ENCODE data around the gene LAMTOR1. TPM values are rescaled to one million over a fixed set of nuclear protein-coding genes. Genes with fewer than 3 reads are reported as not detected.
"Not testable (repeated sequence)": the region's sequence is repeated elsewhere in the genome, so short reads cannot be mapped to it uniquely, and the experiment has no call there.

LAMTOR1 gene
- 51.2 and 76.8 TPM in 2 replicates for total RNA-seq (2014; rRNA removed; shearing (Covaris generic))

GRCh38 chr11:72102946-72103753 lies at the start of gene LAMTOR1:
Gene LAMTOR1, minus strand, starts transcription at chr11:72103297. Its CDS starts 73 bp downstream, at chr11:72103224.
- H3K27ac ChIP-seq, result peak within 1 kb of the TSS; percentile 91
- no peaks in the 10 kb centered on the region for H3K27me3 ChIP-seq (replicated peaks)
- peaks cover 14% of the 10 kb centered on the region for H3K4me1 ChIP-seq (replicated peaks)
- peak; percentile 83 to 97 for DNase-seq (ENCODE audit: low read depth in 1 of 2, low spot score in 2 of 2)
- no peaks in the 10 kb centered on the region for H3K9me3 ChIP-seq (replicated peaks)
- peak within 1 kb of the TSS; percentile 89 for H3K4me3 ChIP-seq
- peaks cover 17% of the 10 kb centered on the region for H3K36me3 ChIP-seq

- H3K4me1 ChIP-seq (replicated peaks), result no peaks in the 10 kb centered on the region
- DNase-seq (ENCODE audit: low read depth in 1 of 2, low spot score in 2 of 2), result no peak
- H3K4me3 ChIP-seq, result no peak overlapping the region
Observed at GRCh38 chr11:72150882-72151281, 47.8 kb upstream of the LAMTOR1 start.

GRCh38 chr11:72146625-72147024 lies 43.5 kb upstream of the LAMTOR1 start:
- H3K4me1 ChIP-seq (replicated peaks), result peaks cover 18% of the 10 kb centered on the region
- no peaks in the 10 kb centered on the region for H3K36me3 ChIP-seq
- DNase-seq (ENCODE audit: low read depth in 1 of 2, low spot score in 2 of 2), result no peak
- H3K27ac ChIP-seq, result no peak overlapping the region
- H3K4me3 ChIP-seq, result no peak overlapping the region
- H3K9me3 ChIP-seq (replicated peaks), result no peaks in the 10 kb centered on the region
- H3K27me3 ChIP-seq (replicated peaks), result no peaks in the 10 kb centered on the region

More at GRCh38 chr11:72150882-72151281, 47.8 kb upstream of the LAMTOR1 start:
- Histone ChIP-seq H3K27ac (no peak overlapping the region), H3K36me3 (no peaks in the 10 kb centered on the region), H3K9me3 (replicated peaks) (no peaks in the 10 kb centered on the region), H3K27me3 (replicated peaks) (no peaks in the 10 kb centered on the region)

- no peaks in the 10 kb centered on the region for H3K9me3 ChIP-seq (replicated peaks)
- peaks cover 30% of the 10 kb centered on the region for H3K4me1 ChIP-seq (replicated peaks)
- DNase-seq (ENCODE audit: low read depth in 1 of 2, low spot score in 2 of 2), result peak; percentile 43 to 50
- no peaks in the 10 kb centered on the region for H3K27me3 ChIP-seq (replicated peaks)
- no peaks in the 10 kb centered on the region for H3K36me3 ChIP-seq
- H3K4me3 ChIP-seq, result no peak overlapping the region
- H3K27ac ChIP-seq, result peak overlapping the region; percentile 76
Observed at GRCh38 chr11:72144807-72145565, 41.9 kb upstream of the LAMTOR1 start.

GRCh38 chr11:72142543-72142942 lies 39.4 kb upstream of the LAMTOR1 start:
- H3K4me1 ChIP-seq (replicated peaks), result peaks cover 32% of the 10 kb centered on the region
- not testable (repeated sequence) for H3K27ac ChIP-seq; H3K9me3 ChIP-seq (replicated peaks); H3K36me3 ChIP-seq; H3K4me3 ChIP-seq; H3K27me3 ChIP-seq (replicated peaks); DNase-seq (ENCODE audit: low read depth in 1 of 2, low spot score in 2 of 2)

GRCh38 chr11:72142086-72142485 lies 39.0 kb upstream of the LAMTOR1 start:
- not testable (repeated sequence) for H3K36me3 ChIP-seq; H3K9me3 ChIP-seq (replicated peaks); DNase-seq (ENCODE audit: low read depth in 1 of 2, low spot score in 2 of 2); H3K27me3 ChIP-seq (replicated peaks); H3K4me3 ChIP-seq; H3K27ac ChIP-seq
- peaks cover 32% of the 10 kb centered on the region for H3K4me1 ChIP-seq (replicated peaks)

GRCh38 chr11:72141066-72141465 lies 38.0 kb upstream of the LAMTOR1 start:
- peak overlapping the region; percentile 49 for H3K27ac ChIP-seq
- H3K4me3 ChIP-seq, result no peak overlapping the region

GRCh38 chr11:72140661-72141060 lies 37.6 kb upstream of the LAMTOR1 start:
- Histone ChIP-seq H3K4me1 (replicated peaks) (peaks cover 32% of the 10 kb centered on the region), H3K9me3 (replicated peaks) (no peaks in the 10 kb centered on the region), H3K36me3 (no peaks in the 10 kb centered on the region), H3K4me3 (no peak overlapping the region), H3K27me3 (replicated peaks) (no peaks in the 10 kb centered on the region), H3K27ac (peak overlapping the region; percentile 50)
- no peak for DNase-seq (ENCODE audit: low read depth in 1 of 2, low spot score in 2 of 2)

More at GRCh38 chr11:72141066-72141465, 38.0 kb upstream of the LAMTOR1 start:
- H3K9me3 ChIP-seq (replicated peaks), result no peaks in the 10 kb centered on the region
- peak; percentile 58 for DNase-seq (ENCODE audit: low read depth in 1 of 2, low spot score in 2 of 2)
- H3K36me3 ChIP-seq, result no peaks in the 10 kb centered on the region
- no peaks in the 10 kb centered on the region for H3K27me3 ChIP-seq (replicated peaks)
- H3K4me1 ChIP-seq (replicated peaks), result peaks cover 32% of the 10 kb centered on the region

- no peaks in the 10 kb centered on the region for H3K9me3 ChIP-seq (replicated peaks)
- H3K4me1 ChIP-seq (replicated peaks), result peaks cover 23% of the 10 kb centered on the region
- no peak overlapping the region for H3K27ac ChIP-seq
- DNase-seq (ENCODE audit: low read depth in 1 of 2, low spot score in 2 of 2), result no peak
- H3K4me3 ChIP-seq, result no peak overlapping the region
- no peaks in the 10 kb centered on the region for H3K27me3 ChIP-seq (replicated peaks)
- no peaks in the 10 kb centered on the region for H3K36me3 ChIP-seq
Observed at GRCh38 chr11:72139500-72139899, 36.4 kb upstream of the LAMTOR1 start.

GRCh38 chr11:72138821-72139390 lies 35.8 kb upstream of the LAMTOR1 start:
- Histone ChIP-seq H3K27ac (no peak overlapping the region), H3K27me3 (replicated peaks) (no peaks in the 10 kb centered on the region), H3K4me3 (no peak overlapping the region), H3K4me1 (replicated peaks) (peaks cover 18% of the 10 kb centered on the region), H3K36me3 (no peaks in the 10 kb centered on the region), H3K9me3 (replicated peaks) (no peaks in the 10 kb centered on the region)
- DNase-seq (ENCODE audit: low read depth in 1 of 2, low spot score in 2 of 2), result no peak

GRCh38 chr11:72136684-72137262 lies 33.7 kb upstream of the LAMTOR1 start:
- Histone ChIP-seq H3K9me3 (replicated peaks) (no peaks in the 10 kb centered on the region), H3K4me3 (no peak overlapping the region), H3K27me3 (replicated peaks) (no peaks in the 10 kb centered on the region), H3K4me1 (replicated peaks) (peaks cover 16% of the 10 kb centered on the region), H3K27ac (no peak overlapping the region), H3K36me3 (no peaks in the 10 kb centered on the region)
- no peak for DNase-seq (ENCODE audit: low read depth in 1 of 2, low spot score in 2 of 2)

- H3K9me3 ChIP-seq (replicated peaks), result no peaks in the 10 kb centered on the region
- no peak overlapping the region for H3K27ac ChIP-seq
- no peak overlapping the region for H3K4me3 ChIP-seq
- no peak for DNase-seq (ENCODE audit: low read depth in 1 of 2, low spot score in 2 of 2)
- H3K27me3 ChIP-seq (replicated peaks), result no peaks in the 10 kb centered on the region
- peaks cover 9% of the 10 kb centered on the region for H3K4me1 ChIP-seq (replicated peaks)
- H3K36me3 ChIP-seq, result no peaks in the 10 kb centered on the region
Observed at GRCh38 chr11:72135891-72136683, 33.0 kb upstream of the LAMTOR1 start.

- not testable (repeated sequence) for H3K36me3 ChIP-seq; H3K27ac ChIP-seq; H3K9me3 ChIP-seq (replicated peaks); H3K27me3 ChIP-seq (replicated peaks); H3K4me1 ChIP-seq (replicated peaks); DNase-seq (ENCODE audit: low read depth in 1 of 2, low spot score in 2 of 2); H3K4me3 ChIP-seq
Observed at GRCh38 chr11:72135473-72135872, 32.4 kb upstream of the LAMTOR1 start, which contains the start of gene FOLR3. Gene FOLR3, plus strand, starts transcription at chr11:72135725. Its CDS starts 228 bp downstream, at chr11:72135953.
